Stomach (tissue), 4 donors: Measurements from ENCODE around the gene PPDPF.

ENCODE experiments used
- POLR2A ChIP-seq, 4 donors: fragments of 450-650 bp; IDR thresholded peaks; one replicate each; pipeline ENCODE4 v1.6.1; 2016; ENCODE audit warnings: antibody characterized with exemption in 4 of 4, control low read depth in 2 of 4, mild to moderate bottlenecking in 1 of 4, moderate library complexity in 1 of 4
- TF ChIP-seq, protein P1 (sequence below), 7 experiments: fragments of 450-650 bp in 4 of 7; fragments of 200-600 bp in 3 of 7; sonication (generic) in 3 of 7; IDR thresholded peaks; one replicate each; pipeline ENCODE4 v1.5.1; 2016 to 2019; ENCODE audit warnings: antibody characterized with exemption in 7 of 7, control low read depth in 2 of 7, mild to moderate bottlenecking in 1 of 7

DNA sequence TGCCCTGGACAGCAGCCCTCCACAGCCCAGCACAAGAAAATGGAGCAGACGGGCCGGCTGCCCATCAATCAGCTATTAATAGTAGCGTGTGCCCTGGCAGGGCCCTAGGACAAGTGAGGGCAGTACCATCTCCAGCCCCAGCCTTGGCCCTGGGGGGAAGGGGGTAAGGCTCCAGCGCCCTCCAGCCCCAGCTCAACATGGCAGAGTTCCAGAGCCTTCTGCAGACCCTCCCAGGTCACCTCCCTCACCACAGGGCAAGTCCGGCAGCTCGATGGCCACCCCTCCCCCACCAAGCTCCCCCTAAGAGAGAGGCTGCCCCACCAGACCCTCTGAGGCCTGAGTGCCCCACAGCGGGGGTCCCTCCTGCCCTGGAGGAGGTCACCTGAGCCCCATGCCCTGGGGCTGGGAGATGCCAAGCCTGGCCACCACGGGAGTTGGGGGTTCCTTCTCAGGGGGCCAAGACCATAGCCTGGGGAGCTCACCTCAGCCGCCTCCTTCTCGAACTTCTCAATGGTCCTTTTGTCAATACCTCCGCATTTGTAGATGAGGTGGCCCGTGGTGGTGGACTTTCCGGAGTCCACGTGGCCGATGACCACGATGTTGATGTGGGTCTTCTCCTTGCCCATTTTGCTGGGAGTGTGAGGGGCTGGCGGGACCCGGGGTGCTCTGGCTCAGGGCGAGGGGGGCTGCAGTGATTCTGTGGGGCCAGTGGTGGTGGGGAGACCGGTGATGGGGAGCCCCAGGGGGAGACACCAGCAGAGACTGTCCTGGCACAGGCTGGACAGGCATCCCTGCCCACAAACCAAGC, 23.2 kb upstream of the PPDPF start:
- TF ChIP-seq, protein P1, sequence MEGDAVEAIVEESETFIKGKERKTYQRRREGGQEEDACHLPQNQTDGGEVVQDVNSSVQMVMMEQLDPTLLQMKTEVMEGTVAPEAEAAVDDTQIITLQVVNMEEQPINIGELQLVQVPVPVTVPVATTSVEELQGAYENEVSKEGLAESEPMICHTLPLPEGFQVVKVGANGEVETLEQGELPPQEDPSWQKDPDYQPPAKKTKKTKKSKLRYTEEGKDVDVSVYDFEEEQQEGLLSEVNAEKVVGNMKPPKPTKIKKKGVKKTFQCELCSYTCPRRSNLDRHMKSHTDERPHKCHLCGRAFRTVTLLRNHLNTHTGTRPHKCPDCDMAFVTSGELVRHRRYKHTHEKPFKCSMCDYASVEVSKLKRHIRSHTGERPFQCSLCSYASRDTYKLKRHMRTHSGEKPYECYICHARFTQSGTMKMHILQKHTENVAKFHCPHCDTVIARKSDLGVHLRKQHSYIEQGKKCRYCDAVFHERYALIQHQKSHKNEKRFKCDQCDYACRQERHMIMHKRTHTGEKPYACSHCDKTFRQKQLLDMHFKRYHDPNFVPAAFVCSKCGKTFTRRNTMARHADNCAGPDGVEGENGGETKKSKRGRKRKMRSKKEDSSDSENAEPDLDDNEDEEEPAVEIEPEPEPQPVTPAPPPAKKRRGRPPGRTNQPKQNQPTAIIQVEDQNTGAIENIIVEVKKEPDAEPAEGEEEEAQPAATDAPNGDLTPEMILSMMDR (IDR thresholded peaks at IDR 0.05): no peak
- TF ChIP-seq POLR2A (IDR thresholded peaks at IDR 0.05): no peak
